Effector memory CD8-positive, alpha-beta T cell (primary cell): ENCODE results near the gene RAPGEF6.
"Not testable (repeated sequence)": the region's sequence is repeated elsewhere in the genome, so short reads cannot be mapped to it uniquely, and the experiment has no call there.

ENCODE experiments used
- ATAC-seq: fragments of 150-1000 bp; cut with Tn5 transposase; replicated peaks from 2 replicates; pipeline ENCODE4 v1.10.0; 2021; ENCODE audit warnings: mild to moderate bottlenecking, moderate library complexity
- DNase-seq, 3 experiments: peaks; one replicate each; pipeline ENCODE4 v3.0.0; 2021
- H3K27ac Mint-ChIP-seq, 2 donors: one replicate each; pipeline ENCODE4 v1.8.0; 2022; ENCODE audit warnings: mild to moderate bottlenecking in 2 of 2, mixed read lengths in 2 of 2, moderate library complexity in 2 of 2
- H3K27me3 Mint-ChIP-seq, 2 donors: one replicate each; pipeline ENCODE4 v1.8.0; 2022; ENCODE audit warnings: mixed read lengths in 2 of 2
- H3K36me3 Mint-ChIP-seq: one replicate; pipeline ENCODE4 v1.8.0; 2022; ENCODE audit warnings: mild to moderate bottlenecking, moderate library complexity, mixed read lengths; ENCODE audit not compliant: insufficient read depth
- H3K4me1 Mint-ChIP-seq, 2 donors: one replicate each; pipeline ENCODE4 v1.8.0; 2022; ENCODE audit warnings: low read depth in 2 of 2, mixed read lengths in 2 of 2
- H3K4me3 Mint-ChIP-seq, 2 donors: one replicate each; pipeline ENCODE4 v1.8.0; 2022; ENCODE audit warnings: mild to moderate bottlenecking in 2 of 2, mixed read lengths in 2 of 2, moderate library complexity in 2 of 2
- H3K9me3 Mint-ChIP-seq, 2 donors: one replicate each; pipeline ENCODE4 v1.8.0; 2022; ENCODE audit warnings: mixed read lengths in 2 of 2

The RAPGEF6 gene

GRCh38 chr5:131382407-131383395 is 252.3 kb downstream of the RAPGEF6 start:
- ATAC-seq (peak; percentile 66), DNase-seq (peak; percentile 50 to 58 (median 51))
- Mint-ChIP-seq H3K27ac (peak overlapping the region; percentile 92 to 97), H3K4me1 (peaks cover 40 to 62% of the 10 kb centered on the region in 2 donors), H3K9me3 (no peaks in the 10 kb centered on the region), H3K4me3 (peak overlapping the region; percentile 31 to 68), H3K27me3 (no peaks in the 10 kb centered on the region), H3K36me3 (peaks cover 78% of the 10 kb centered on the region)

GRCh38 chr5:131381777-131382176 is 253.3 kb downstream of the RAPGEF6 start:
- DNase-seq (no peak), ATAC-seq (no peak)
- Mint-ChIP-seq H3K36me3 (peaks cover 78% of the 10 kb centered on the region), H3K4me3 (peak overlapping the region; percentile 31 to 68), H3K27ac (peak overlapping the region; percentile 92 to 97), H3K9me3 (no peaks in the 10 kb centered on the region), H3K4me1 (peaks cover 40 to 63% of the 10 kb centered on the region in 2 donors), H3K27me3 (no peaks in the 10 kb centered on the region)

DNA sequence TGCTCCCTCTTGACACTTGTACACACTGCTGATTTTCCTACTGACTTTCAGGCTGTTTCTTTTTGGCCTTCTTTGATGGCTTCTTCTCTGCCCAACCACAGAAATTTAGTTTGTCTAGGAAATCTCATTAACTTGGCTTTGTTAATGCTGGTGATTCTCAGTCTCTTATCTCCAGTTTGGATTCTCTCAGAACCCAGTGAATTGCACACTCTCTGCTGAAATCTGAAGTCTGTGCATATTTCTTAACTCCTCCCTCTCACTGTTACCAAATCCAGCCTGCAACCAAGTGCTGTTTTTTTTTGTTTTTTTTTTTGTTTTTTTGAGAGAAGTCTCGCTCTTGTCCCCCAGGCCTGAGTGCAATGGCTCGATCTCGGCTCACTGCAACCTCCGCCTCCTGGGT is 254.0 kb downstream of the RAPGEF6 start:
- Mint-ChIP-seq H3K9me3 (no peaks in the 10 kb centered on the region), H3K36me3 (peaks cover 74% of the 10 kb centered on the region), H3K27me3 (no peaks in the 10 kb centered on the region), H3K4me1 (peaks cover 45 to 70% of the 10 kb centered on the region in 2 donors), H3K4me3 (peak overlapping the region; percentile 31 to 68), H3K27ac (peak overlapping the region; percentile 92 to 97)
- ATAC-seq, result no peak
- no peak for DNase-seq

GRCh38 chr5:131380238-131380637 is 254.8 kb downstream of the RAPGEF6 start:
- H3K4me1 Mint-ChIP-seq, result peaks cover 49 to 70% of the 10 kb centered on the region in 2 donors
- H3K9me3 Mint-ChIP-seq, ATAC-seq, DNase-seq, H3K27me3 Mint-ChIP-seq: not testable (repeated sequence)
- peak overlapping the region; percentile 92 to 97 for H3K27ac Mint-ChIP-seq
- peaks cover 74% of the 10 kb centered on the region for H3K36me3 Mint-ChIP-seq
- H3K4me3 Mint-ChIP-seq, result peak overlapping the region; percentile 44 to 68

- peak; percentile 61 to 65 (median 63) for DNase-seq
Observed at GRCh38 chr5:131379723-131380122, 255.3 kb downstream of the RAPGEF6 start.

GRCh38 chr5:131378721-131379541 is 256.1 kb downstream of the RAPGEF6 start:
- Mint-ChIP-seq H3K36me3 (peaks cover 76% of the 10 kb centered on the region), H3K9me3 (no peaks in the 10 kb centered on the region), H3K4me3 (peak overlapping the region; percentile 44 to 60), H3K27ac (peak overlapping the region; percentile 92 to 97), H3K4me1 (peaks cover 47 to 69% of the 10 kb centered on the region in 2 donors), H3K27me3 (no peaks in the 10 kb centered on the region)
- DNase-seq (peak in 1 of 3 experiments; percentile 29), ATAC-seq (peak; percentile 29)

More at GRCh38 chr5:131379723-131380122, 255.3 kb downstream of the RAPGEF6 start:
- Mint-ChIP-seq H3K27ac (peak overlapping the region; percentile 92 to 97), H3K4me3 (peak overlapping the region; percentile 44 to 60), H3K4me1 (peaks cover 50 to 72% of the 10 kb centered on the region in 2 donors), H3K9me3 (no peaks in the 10 kb centered on the region), H3K36me3 (peaks cover 75% of the 10 kb centered on the region), H3K27me3 (no peaks in the 10 kb centered on the region)
- peak; percentile 73 for ATAC-seq

GRCh38 chr5:131377785-131378325 is 257.2 kb downstream of the RAPGEF6 start:
- H3K36me3 Mint-ChIP-seq, result peaks cover 75% of the 10 kb centered on the region
- peak overlapping the region in 1 of 2 donors; percentile 25 for H3K4me3 Mint-ChIP-seq
- H3K27ac Mint-ChIP-seq, result peak overlapping the region; percentile 92 to 97
- H3K4me1 Mint-ChIP-seq, result peaks cover 53 to 69% of the 10 kb centered on the region in 2 donors
- no peaks in the 10 kb centered on the region for H3K27me3 Mint-ChIP-seq
- no peaks in the 10 kb centered on the region for H3K9me3 Mint-ChIP-seq
- ATAC-seq, result no peak
- DNase-seq, result no peak

- ATAC-seq (no peak), DNase-seq (no peak)
- Mint-ChIP-seq H3K4me3 (peak overlapping the region in 1 of 2 donors; percentile 20), H3K27me3 (no peaks in the 10 kb centered on the region), H3K36me3 (peaks cover 75% of the 10 kb centered on the region), H3K27ac (peak overlapping the region; percentile 92 to 97), H3K9me3 (no peaks in the 10 kb centered on the region), H3K4me1 (peaks cover 55 to 69% of the 10 kb centered on the region in 2 donors)
Observed at GRCh38 chr5:131377346-131377745, 257.7 kb downstream of the RAPGEF6 start.

DNA sequence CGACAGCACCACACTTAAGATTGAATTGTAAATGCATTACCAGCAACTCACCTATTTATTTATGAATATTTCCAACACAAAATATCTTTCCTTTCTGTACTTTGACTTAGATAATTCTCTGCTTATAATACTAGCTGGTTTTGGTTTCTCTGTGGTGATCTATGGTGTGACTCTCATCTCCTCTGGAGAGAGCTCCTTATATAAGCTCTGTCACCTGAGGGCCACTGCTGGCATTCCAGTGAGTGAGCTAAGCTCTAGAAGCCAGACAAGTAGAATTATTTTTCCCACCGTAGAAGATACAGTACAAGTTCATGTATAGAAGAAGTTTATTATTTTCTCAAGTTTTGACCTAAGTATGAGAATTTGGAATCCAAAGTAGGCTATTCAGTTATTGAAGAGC is 259.7 kb downstream of the RAPGEF6 start:
- no peaks in the 10 kb centered on the region for H3K27me3 Mint-ChIP-seq
- H3K27ac Mint-ChIP-seq, result peak overlapping the region; percentile 92 to 97
- no peak for DNase-seq
- ATAC-seq, result peak; percentile 21
- H3K36me3 Mint-ChIP-seq, result peaks cover 73% of the 10 kb centered on the region
- H3K4me3 Mint-ChIP-seq, result peak overlapping the region; percentile 9 to 26
- H3K4me1 Mint-ChIP-seq, result peaks cover 50 to 70% of the 10 kb centered on the region in 2 donors
- no peaks in the 10 kb centered on the region for H3K9me3 Mint-ChIP-seq
